HCT116 (cell line): ENCODE data around the gene SUN2. TPM values are rescaled to one million over a fixed set of nuclear protein-coding genes. Genes with fewer than 3 reads are reported as not detected.

Source experiments
- ATAC-seq: fragments of 200-7000 bp; cut with Tn5 transposase; 2 replicates; pipeline ENCODE4 v1.9.1; 2020; ENCODE audit warnings: mild to moderate bottlenecking, moderate library complexity
- BruUV-seq: library from RNA; stranded (reverse); fragments of 400-500 nt; replicated peaks from 2 replicates; lab custom pipeline; 2021; lab: Mats Ljungman, UMichigan
- CTCF ChIA-PET: fragments of 300-600 bp; sonication (Branson Sonifier 250); formaldehyde crosslinking; loops from one replicate; lab custom pipeline; 2021; ENCODE audit warnings: antibody characterized with exemption; lab: Charles Lee
- POLR2A ChIA-PET: fragments of 300-600, 350-600 bp; sonication (Branson Sonifier 250); formaldehyde crosslinking; loops from one replicate; lab custom pipeline; 2021; ENCODE audit warnings: antibody characterized with exemption; lab: Charles Lee
- RAD21 ChIA-PET, 2 experiments: fragments of 300-600 bp; sonication (Branson Sonifier 250); formaldehyde crosslinking; loops; one replicate each; lab custom pipeline; 2023; ENCODE audit warnings: low total read pairs in 2 of 2; ENCODE audit not compliant: uncharacterized antibody in 2 of 2, unreplicated experiment in 2 of 2, low non-redundant PET in 1 of 2; lab: Charles Lee
- DNase-seq: peaks from one replicate; pipeline ENCODE4 v3.0.0-alpha.2; 2010; ENCODE audit warnings: low read depth, low spot score
- H2AFZ ChIP-seq: fragments of 200-600 bp; shearing (Covaris generic), sonication (generic); 2 replicates; pipeline ENCODE4 v1.6.1; 2017; ENCODE audit warnings: low read depth, mixed run types, mixed read lengths, antibody characterized with exemption, low read length; ENCODE audit not compliant: poor library complexity, severe bottlenecking
- H3K27ac ChIP-seq: 2 replicates; pipeline ENCODE4 v1.5.1; 2012; ENCODE audit warnings: low read depth, low read length
- H3K27me3 ChIP-seq: fragments of 200-600 bp; sonication (generic); 2 replicates; pipeline ENCODE4 v1.6.1; 2016; ENCODE audit warnings: mixed run types, low read length, mixed read lengths; ENCODE audit not compliant: insufficient read depth
- H3K36me3 ChIP-seq, 2 experiments: fragments of 200-500 bp in 1 of 2; fragments of 200-600 bp in 1 of 2; sonication (Bioruptor generic) in 1 of 2; sonication (generic) in 1 of 2; 2 replicates each; pipeline versions ENCODE4 v1.5.1 to v1.6.1; 2014 to 2016; ENCODE audit warnings: low read length in 2 of 2, inconsistent platforms in 1 of 2, mixed read lengths in 1 of 2, mixed run types in 1 of 2; ENCODE audit not compliant: insufficient read depth in 2 of 2, control insufficient read depth in 1 of 2
- H3K4me1 ChIP-seq, 2 experiments: fragments of 200-600 bp in 1 of 2; sonication (generic) in 1 of 2; 2 replicates each; pipeline versions ENCODE4 v1.5.1 to v1.6.1; 2012 to 2017; ENCODE audit warnings: low read length in 2 of 2, inconsistent platforms in 1 of 2, mild to moderate bottlenecking in 1 of 2, mixed read lengths in 1 of 2, mixed run types in 1 of 2, moderate library complexity in 1 of 2; ENCODE audit not compliant: insufficient read depth in 2 of 2, control insufficient read depth in 1 of 2
- H3K4me2 ChIP-seq: fragments of 200-600 bp; sonication (generic); 2 replicates; pipeline ENCODE4 v1.6.1; 2017; ENCODE audit warnings: mixed run types, low read length, mixed read lengths
- H3K4me3 ChIP-seq, 2 experiments: fragments of 200-600 bp in 1 of 2; sonication (generic) in 1 of 2; replicated peaks in 1 of 2; 2 replicates each; pipeline ENCODE4 v1.5.1; 2011 to 2016; ENCODE audit warnings: low read length in 2 of 2, control low read depth in 1 of 2, low read depth in 1 of 2, mild to moderate bottlenecking in 1 of 2, mixed read lengths in 1 of 2, mixed run types in 1 of 2
- H3K79me2 ChIP-seq: fragments of 200-600 bp; sonication (generic); 2 replicates; pipeline ENCODE4 v1.6.1; 2017; ENCODE audit warnings: mild to moderate bottlenecking, mixed run types, low read length, moderate library complexity, mixed read lengths; ENCODE audit not compliant: insufficient read depth
- H3K9ac ChIP-seq: fragments of 200-600 bp; sonication (generic); 2 replicates; pipeline ENCODE4 v1.6.1; 2016; ENCODE audit warnings: low read length, mixed read lengths
- H3K9me2 ChIP-seq: fragments of 200-600 bp; sonication (generic), shearing (Covaris generic); 2 replicates; pipeline ENCODE4 v1.6.1; 2017; ENCODE audit warnings: mixed run types, mild to moderate bottlenecking, moderate library complexity; ENCODE audit not compliant: insufficient read depth
- H3K9me3 ChIP-seq, 2 experiments: fragments of 200-500 bp in 1 of 2; fragments of 200-600 bp in 1 of 2; sonication (Bioruptor generic) in 1 of 2; sonication (generic) in 1 of 2; 2 replicates each; pipeline ENCODE4 v1.6.1; 2014 to 2017; ENCODE audit warnings: low read length in 2 of 2, mixed read lengths in 2 of 2, inconsistent platforms in 1 of 2, low read depth in 1 of 2, mild to moderate bottlenecking in 1 of 2, mixed run types in 1 of 2, moderate library complexity in 1 of 2; ENCODE audit not compliant: control insufficient read depth in 1 of 2, insufficient read depth in 1 of 2
- H4K20me1 ChIP-seq: fragments of 200-600 bp; sonication (generic), shearing (Covaris generic); 2 replicates; pipeline ENCODE4 v1.6.1; 2017; ENCODE audit warnings: mixed run types, mild to moderate bottlenecking, moderate library complexity; ENCODE audit not compliant: insufficient read depth
- ATF3 ChIP-seq: IDR thresholded peaks from 2 replicates; pipeline ENCODE4 v1.6.1; 2012
- CBX3 ChIP-seq: IDR thresholded peaks from 2 replicates; pipeline ENCODE4 v1.6.1; 2012; ENCODE audit warnings: low read depth
- CEBPB ChIP-seq: IDR thresholded peaks from 2 replicates; pipeline ENCODE4 v1.6.1; 2012; ENCODE audit warnings: low read depth
- EGR1 ChIP-seq: IDR thresholded peaks from 2 replicates; pipeline ENCODE4 v1.6.1; 2012; ENCODE audit warnings: low read depth
- ELF1 ChIP-seq: IDR thresholded peaks from 2 replicates; pipeline ENCODE4 v1.6.1; 2012; ENCODE audit warnings: low read depth, borderline replicate concordance
- EZH2 ChIP-seq: fragments of 200-600 bp; sonication (generic); IDR thresholded peaks from 2 replicates; pipeline ENCODE4 v1.6.1; 2017; ENCODE audit warnings: antibody characterized with exemption, mixed run types
- EZH2phosphoT487 ChIP-seq: fragments of 200-600 bp; IDR thresholded peaks from 2 replicates; pipeline ENCODE4 v1.6.1; 2018; ENCODE audit warnings: antibody characterized with exemption, borderline replicate concordance
- FOSL1 ChIP-seq: IDR thresholded peaks from 2 replicates; pipeline ENCODE4 v1.6.1; 2012; ENCODE audit warnings: low read depth
- JUND ChIP-seq: IDR thresholded peaks from 2 replicates; pipeline ENCODE4 v1.6.1; 2012
- RAD21 ChIP-seq: IDR thresholded peaks from 2 replicates; pipeline ENCODE4 v1.6.1; 2012; ENCODE audit warnings: low read depth, mild to moderate bottlenecking
- REST ChIP-seq: IDR thresholded peaks from 2 replicates; pipeline ENCODE4 v1.6.1; 2012; ENCODE audit warnings: low read depth
- SIN3A ChIP-seq: IDR thresholded peaks from 2 replicates; pipeline ENCODE4 v1.6.1; 2012; ENCODE audit warnings: low read depth
- SP1 ChIP-seq: IDR thresholded peaks from 2 replicates; pipeline ENCODE4 v1.6.1; 2012; ENCODE audit warnings: low read depth
- SRF ChIP-seq: IDR thresholded peaks from 2 replicates; pipeline ENCODE4 v1.6.1; 2012; ENCODE audit warnings: low read depth
- YY1 ChIP-seq: IDR thresholded peaks from 2 replicates; pipeline ENCODE4 v1.6.1; 2011; ENCODE audit warnings: low read length, low read depth, moderate library complexity, mild to moderate bottlenecking; ENCODE audit not compliant: insufficient replicate concordance; ENCODE audit errors: extremely low read depth
- ZBTB33 ChIP-seq: IDR thresholded peaks from 2 replicates; pipeline ENCODE4 v1.6.1; 2011; ENCODE audit warnings: mild to moderate bottlenecking, low read length, moderate library complexity; ENCODE audit not compliant: insufficient replicate concordance; ENCODE audit errors: extremely low read depth
- ZFX ChIP-seq: fragments of 450-650 bp; IDR thresholded peaks from 2 replicates; pipeline ENCODE4 v1.6.1; 2017
- ZNF274 ChIP-seq: fragments of 200-500 bp; sonication (Bioruptor generic); IDR thresholded peaks from 2 replicates; pipeline ENCODE4 v1.6.1; 2014; ENCODE audit warnings: mild to moderate bottlenecking, low read depth, low read length, inconsistent platforms
- intact Hi-C: fragments of 100-400 bp; cut with micrococcal nuclease; formaldehyde crosslinking; loops from 2 replicates; pipeline ENCODE4 v1.10.0; 2022
- total RNA-seq: library from RNA; stranded (reverse); gene quantifications from one replicate; pipeline ENCODE4 v1.2.1, GENCODE V29; 2021; ENCODE audit not compliant: unreplicated experiment

Gene SUN2
- total RNA-seq, 1 experiment from 2014 or later = 71.6 TPM

DNA sequence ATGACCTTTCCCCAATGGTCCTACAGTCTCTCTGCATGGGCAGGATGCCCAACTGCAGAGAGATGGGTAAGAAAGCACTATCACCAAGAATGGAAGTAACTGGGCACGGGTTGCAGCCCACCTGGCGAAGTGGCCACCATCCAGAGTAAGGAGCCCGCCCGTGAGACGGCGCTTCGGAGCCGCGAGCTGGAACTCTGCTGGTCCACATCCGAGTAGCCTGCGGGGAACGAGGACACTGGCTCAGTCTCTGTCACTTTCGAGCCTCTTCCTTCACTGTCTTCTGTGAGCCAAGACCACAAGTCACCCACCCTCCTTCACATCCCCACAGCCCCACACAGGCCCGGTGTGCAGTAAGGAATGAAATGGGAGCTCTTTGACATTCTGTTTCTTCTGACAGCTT is 5.7 kb downstream of the SUN2 start:
- Histone ChIP-seq H3K9me2 (no peaks in the 10 kb centered on the region), H3K27ac (no peak overlapping the region), H4K20me1 (no peaks in the 10 kb centered on the region), H2AFZ (no peak overlapping the region), H3K79me2 (peaks cover 14% of the 10 kb centered on the region), H3K4me3 (no peak overlapping the region), H3K36me3 (peaks cover 8 to 37% of the 10 kb centered on the region in 2 experiments; a peak in 3 of 4 replicates), H3K9me3 (no peaks in the 10 kb centered on the region), H3K27me3 (no peaks in the 10 kb centered on the region), H3K4me1 (peaks cover 7 to 16% of the 10 kb centered on the region in 2 experiments; a peak in 3 of 4 replicates), H3K4me2 (no peak overlapping the region), H3K9ac (no peak overlapping the region)
- ChIA-PET CTCF (no interaction called here), POLR2A (no interaction called here), RAD21 (no interaction called here)
- BruUV-seq = no TSS peak
- no peak for TF ChIP-seq JUND
- no peak for TF ChIP-seq EGR1
- TF ChIP-seq ATF3 = no peak
- TF ChIP-seq REST = no peak
- TF ChIP-seq ZFX = no peak
- no peak for TF ChIP-seq ELF1
- no peak for TF ChIP-seq SIN3A
- TF ChIP-seq CBX3 = no peak
- TF ChIP-seq EZH2 = no peak
- no peak for TF ChIP-seq SRF
- TF ChIP-seq YY1 = no peak
- TF ChIP-seq EZH2phosphoT487 = no peak
- no peak for TF ChIP-seq RAD21
- TF ChIP-seq ZNF274 = no peak
- no peak for TF ChIP-seq SP1
- no peak for TF ChIP-seq FOSL1
- no peak for TF ChIP-seq ZBTB33
- TF ChIP-seq CEBPB = no peak
- no peak for DNase-seq
- no peak for ATAC-seq
- intact Hi-C loops = no loop called here
